ENCODE data around the gene CCDC83. TPM values are rescaled to one million over a fixed set of nuclear protein-coding genes. Genes with fewer than 3 reads are reported as not detected.

The CCDC83 gene
- polyA plus RNA-seq, 3 donors: not detected

GRCh38 chr11:85948884-85949283, 93.7 kb downstream of the CCDC83 start:
- Histone ChIP-seq H3K27me3 (ENCODE audit: control insufficient read depth in 2 of 2, insufficient read depth in 2 of 2, low read length in 2 of 2) (no peaks in the 10 kb centered on the region), H3K79me2 (ENCODE audit: insufficient read depth, low read length) (no peaks in the 10 kb centered on the region), H4K20me1 (ENCODE audit: insufficient read depth, low read length) (peaks cover 21% of the 10 kb centered on the region), H3K9me3 (replicated peaks in 1 of 2; ENCODE audit: control insufficient read depth in 1 of 2, insufficient read depth in 1 of 2, low read length in 2 of 2) (peaks cover 0 to 20% of the 10 kb centered on the region in 2 donors), H2AFZ (ENCODE audit: insufficient read depth, low read depth, low read length, poor library complexity, severe bottlenecking) (no peak overlapping the region), H3K27ac (ENCODE audit: low read depth in 1 of 2, low read length in 2 of 2) (no peak overlapping the region), H3K4me1 (ENCODE audit: control insufficient read depth in 1 of 2, insufficient read depth in 2 of 2, low read length in 2 of 2) (peaks cover 43 to 48% of the 10 kb centered on the region in 2 donors), H3K36me3 (replicated peaks in 1 of 2; ENCODE audit: control insufficient read depth in 1 of 2, insufficient read depth in 2 of 2, low read length in 2 of 2) (peaks cover 0 to under 1% of the 10 kb centered on the region in 2 donors), H3K4me3 (replicated peaks in 1 of 3; ENCODE audit: low read depth in 2 of 3, low read length in 3 of 3) (no peak overlapping the region), H3K9ac (ENCODE audit: insufficient read depth, low read length, poor library complexity, severe bottlenecking) (no peak overlapping the region), H3K4me2 (replicated peaks; ENCODE audit: extremely low read depth, low read length, poor library complexity, severe bottlenecking) (no peak overlapping the region)
- DNase-seq: no peak
- Mint-ChIP-seq H3K9me3 (peaks cover 5 to 18% (median 11%) of the 10 kb centered on the region in 7 donors), H3K27me3 (ENCODE audit: low read depth in 3 of 3) (peaks cover 0 to 2% (median 0%) of the 10 kb centered on the region in 3 donors), H3K4me3 (no peak overlapping the region), H3K36me3 (peaks cover 0 to 10% of the 10 kb centered on the region in 2 donors), H3K27ac (peak overlapping the region in 5 of 7 donors; percentile 30 to 91 (median 77)), H3K4me1 (peaks cover 56% of the 10 kb centered on the region)
- intact Hi-C loops (cut with micrococcal nuclease): no loop called here
- no CpG with 5 or more reads among the region's 2 CpGs for WGBS (ENCODE audit: insufficient coverage)
- no peak for TF ChIP-seq CTCF (IDR thresholded peaks at IDR 0.05)

GRCh38 chr11:85949798-85950197, 94.6 kb downstream of the CCDC83 start:
- intact Hi-C loops (cut with micrococcal nuclease): no loop called here

More at GRCh38 chr11:85949798-85950197, 94.6 kb downstream of the CCDC83 start:
- Histone ChIP-seq H3K9ac (ENCODE audit: insufficient read depth, low read length, poor library complexity, severe bottlenecking) (no peak overlapping the region), H3K4me3 (replicated peaks in 1 of 3; ENCODE audit: low read depth in 2 of 3, low read length in 3 of 3) (no peak overlapping the region), H3K79me2 (ENCODE audit: insufficient read depth, low read length) (no peaks in the 10 kb centered on the region), H3K27ac (ENCODE audit: low read depth in 1 of 2, low read length in 2 of 2) (no peak overlapping the region), H2AFZ (ENCODE audit: insufficient read depth, low read depth, low read length, poor library complexity, severe bottlenecking) (no peak overlapping the region), H3K9me3 (replicated peaks in 1 of 2; ENCODE audit: control insufficient read depth in 1 of 2, insufficient read depth in 1 of 2, low read length in 2 of 2) (peaks cover 0 to 10% of the 10 kb centered on the region in 2 donors), H4K20me1 (ENCODE audit: insufficient read depth, low read length) (peaks cover 31% of the 10 kb centered on the region), H3K36me3 (replicated peaks in 1 of 2; ENCODE audit: control insufficient read depth in 1 of 2, insufficient read depth in 2 of 2, low read length in 2 of 2) (peaks cover 0 to 9% of the 10 kb centered on the region in 2 donors), H3K27me3 (ENCODE audit: control insufficient read depth in 2 of 2, insufficient read depth in 2 of 2, low read length in 2 of 2) (no peaks in the 10 kb centered on the region), H3K4me1 (ENCODE audit: control insufficient read depth in 1 of 2, insufficient read depth in 2 of 2, low read length in 2 of 2) (peaks cover 43 to 56% of the 10 kb centered on the region in 2 donors), H3K4me2 (replicated peaks; ENCODE audit: extremely low read depth, low read length, poor library complexity, severe bottlenecking) (no peak overlapping the region)
- no peak for TF ChIP-seq CTCF (IDR thresholded peaks at IDR 0.05)
- H3K4me3 Mint-ChIP-seq: no peak overlapping the region
- peak overlapping the region in 1 of 7 donors; percentile 40 for H3K27ac Mint-ChIP-seq
- no peak for DNase-seq
- peaks cover 0 to 2% (median 0%) of the 10 kb centered on the region in 3 donors for H3K27me3 Mint-ChIP-seq (ENCODE audit: low read depth in 3 of 3)
- peaks cover 65% of the 10 kb centered on the region for H3K4me1 Mint-ChIP-seq
- H3K9me3 Mint-ChIP-seq: peaks cover 5 to 18% (median 11%) of the 10 kb centered on the region in 7 donors
- H3K36me3 Mint-ChIP-seq: peaks cover 3 to 19% of the 10 kb centered on the region in 2 donors
- WGBS (ENCODE audit: insufficient coverage): no CpG with 5 or more reads among the region's 1 CpG
